Measurements from ENCODE around the gene CGN. TPM values are rescaled to one million over a fixed set of nuclear protein-coding genes. Genes with fewer than 3 reads are reported as not detected.
A peak's percentile ranks its signal among the peaks of the same experiment; 100 is the strongest.

Gene CGN
- 6.0 TPM for total RNA-seq

- DNase-seq: peak; percentile 34
Observed at GRCh38 chr1:151510957-151511635, at the start of gene CGN. TSS of gene CGN (plus strand) at chr1:151511387. CDS start at chr1:151518520, 7,133 bp downstream.

- DNase-seq: no peak
Observed at GRCh38 chr1:151461694-151462093, 49.5 kb upstream of the CGN start.

GRCh38 chr1:151465026-151465425, 46.2 kb upstream of the CGN start:
- no peak for DNase-seq

- DNase-seq: peak; percentile 33
Observed at GRCh38 chr1:151472856-151473731, 38.1 kb upstream of the CGN start.

- DNase-seq: no peak
Observed at GRCh38 chr1:151474745-151475144, 36.4 kb upstream of the CGN start.

- DNase-seq: no peak
Observed at GRCh38 chr1:151475175-151475574, 36.0 kb upstream of the CGN start.

GRCh38 chr1:151476083-151476482, 35.1 kb upstream of the CGN start:
- no peak for DNase-seq

GRCh38 chr1:151477066-151477465, 34.1 kb upstream of the CGN start:
- no peak for DNase-seq

GRCh38 chr1:151478140-151478812, 32.9 kb upstream of the CGN start:
- no peak for DNase-seq

GRCh38 chr1:151478923-151479322, 32.3 kb upstream of the CGN start:
- DNase-seq: no peak

- no peak for DNase-seq
Observed at GRCh38 chr1:151479462-151479861, 31.7 kb upstream of the CGN start.

- no peak for DNase-seq
Observed at GRCh38 chr1:151482017-151482416, 29.2 kb upstream of the CGN start.

GRCh38 chr1:151485685-151486255, 25.4 kb upstream of the CGN start:
- DNase-seq: no peak

GRCh38 chr1:151486557-151486956, 24.6 kb upstream of the CGN start:
- DNase-seq: no peak

- DNase-seq: no peak
Observed at GRCh38 chr1:151491641-151492040, 19.5 kb upstream of the CGN start.

- DNase-seq: no peak
Observed at GRCh38 chr1:151492120-151492519, 19.1 kb upstream of the CGN start.

GRCh38 chr1:151493042-151493441, 18.1 kb upstream of the CGN start:
- no peak for DNase-seq

- no peak for DNase-seq
Observed at GRCh38 chr1:151494741-151495281, 16.4 kb upstream of the CGN start.

GRCh38 chr1:151495316-151495715, 15.9 kb upstream of the CGN start:
- no peak for DNase-seq

- DNase-seq: no peak
Observed at GRCh38 chr1:151499365-151499764, 11.8 kb upstream of the CGN start.

- DNase-seq: no peak
Observed at GRCh38 chr1:151499930-151500329, 11.3 kb upstream of the CGN start.

- DNase-seq: no peak
Observed at GRCh38 chr1:151501474-151501873, 9.7 kb upstream of the CGN start.
